Fibroblast of lung (primary cell): ENCODE results near the gene DBET. TPM values are rescaled to one million over a fixed set of nuclear protein-coding genes. Genes with fewer than 3 reads are reported as not detected.
"Not testable (repeated sequence)": the region's sequence is repeated elsewhere in the genome, so short reads cannot be mapped to it uniquely, and the experiment has no call there.

Source experiments
- DNase-seq, 2 donors: peaks; one replicate each; pipeline versions ENCODE4 v3.0.0 to v3.0.0-alpha.2; 2010; ENCODE audit warnings: low read depth in 2 of 2
- H2AFZ ChIP-seq: 2 replicates; pipeline ENCODE4 v1.5.1; 2012; ENCODE audit warnings: low read length, control low read depth, inconsistent platforms
- H3K27ac ChIP-seq: 2 replicates; pipeline ENCODE4 v1.5.1; 2011; ENCODE audit warnings: low read length, control low read depth; ENCODE audit not compliant: insufficient read depth
- H3K27me3 ChIP-seq: 2 replicates; pipeline ENCODE4 v1.5.1; 2011; ENCODE audit warnings: mild to moderate bottlenecking, low read length; ENCODE audit not compliant: control insufficient read depth, insufficient read depth
- H3K36me3 ChIP-seq: 2 replicates; pipeline ENCODE4 v1.5.1; 2011; ENCODE audit warnings: low read length; ENCODE audit not compliant: control insufficient read depth, insufficient read depth
- H3K4me1 ChIP-seq: 2 replicates; pipeline ENCODE4 v1.5.1; 2011; ENCODE audit warnings: low read length; ENCODE audit not compliant: control insufficient read depth, insufficient read depth; ENCODE audit errors: extremely low read depth
- H3K4me2 ChIP-seq: 2 replicates; pipeline ENCODE4 v1.5.1; 2011; ENCODE audit warnings: low read length, control low read depth; ENCODE audit not compliant: insufficient read depth; ENCODE audit errors: extremely low read depth
- H3K4me3 ChIP-seq, 4 experiments: fragments of 200-600 bp in 1 of 4; sonication (generic) in 1 of 4; replicated peaks in 1 of 4; 2 replicates each; pipeline ENCODE4 v1.5.1; 2011 to 2016; ENCODE audit warnings: low read length in 4 of 4, low read depth in 3 of 4, mild to moderate bottlenecking in 3 of 4, control low read depth in 2 of 4, inconsistent platforms in 1 of 4, mixed read lengths in 1 of 4; ENCODE audit not compliant: insufficient read depth in 1 of 4; ENCODE audit errors: control extremely low read depth in 1 of 4
- H3K79me2 ChIP-seq: 2 replicates; pipeline ENCODE4 v1.5.1; 2012; ENCODE audit warnings: mild to moderate bottlenecking, low read length, inconsistent platforms; ENCODE audit not compliant: control insufficient read depth, insufficient read depth
- H3K9ac ChIP-seq: 2 replicates; pipeline ENCODE4 v1.5.1; 2011; ENCODE audit warnings: mild to moderate bottlenecking, low read length, control low read depth; ENCODE audit not compliant: insufficient read depth
- H3K9me3 ChIP-seq: 2 replicates; pipeline ENCODE4 v1.5.1; 2012; ENCODE audit warnings: low read depth, low read length; ENCODE audit not compliant: control insufficient read depth, insufficient read depth
- H4K20me1 ChIP-seq: 2 replicates; pipeline ENCODE4 v1.5.1; 2011; ENCODE audit warnings: low read length; ENCODE audit not compliant: control insufficient read depth, insufficient read depth; ENCODE audit errors: extremely low read depth
- polyA plus RNA-seq, 2 donors: library from polyadenylated mRNA; depleted of rRNA in 1 of 2; stranded (reverse) in 1 of 2; unstranded in 1 of 2; fragments of >200 nt; gene quantifications; 2 replicates each; pipeline ENCODE4 v1.2.1, GENCODE V29; 2011 to 2012; ENCODE audit warnings: missing spikeins in 1 of 2
- total RNA-seq: library from RNA; depleted of rRNA; stranded (reverse); fragments of >200 nt; gene quantifications from 2 replicates; pipeline ENCODE4 v1.2.1, GENCODE V29; 2014

DBET gene
- total and polyA plus RNA-seq, 2 donors (not counting 1 experiment from before 2014, with no cell fraction given) = not detected

DNA sequence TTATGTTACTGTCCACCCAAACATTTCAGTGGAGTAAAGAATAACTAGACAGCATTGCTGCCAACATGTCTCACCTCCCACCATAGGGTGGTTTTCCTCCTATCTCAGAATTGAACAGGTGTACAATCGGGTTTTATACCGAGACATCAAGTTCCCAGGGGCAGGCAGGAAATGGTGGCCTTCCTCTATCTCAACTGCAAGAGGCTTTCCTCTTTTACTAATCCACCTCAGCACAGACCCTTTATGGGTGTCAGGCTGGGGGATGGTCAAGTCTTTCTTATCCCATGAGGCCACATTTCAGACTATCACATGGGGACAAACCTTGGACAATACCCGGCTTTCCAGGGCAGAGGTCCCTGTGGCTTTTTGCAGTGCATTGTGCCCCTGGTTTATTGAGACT is 48.6 kb downstream of the DBET start:
- DNase-seq, H3K79me2 ChIP-seq, H3K4me2 ChIP-seq, H3K27ac ChIP-seq, H3K27me3 ChIP-seq, H3K4me1 ChIP-seq, H3K9ac ChIP-seq, H2AFZ ChIP-seq, H3K9me3 ChIP-seq, H4K20me1 ChIP-seq, H3K36me3 ChIP-seq, H3K4me3 ChIP-seq: not testable (repeated sequence)

DNA sequence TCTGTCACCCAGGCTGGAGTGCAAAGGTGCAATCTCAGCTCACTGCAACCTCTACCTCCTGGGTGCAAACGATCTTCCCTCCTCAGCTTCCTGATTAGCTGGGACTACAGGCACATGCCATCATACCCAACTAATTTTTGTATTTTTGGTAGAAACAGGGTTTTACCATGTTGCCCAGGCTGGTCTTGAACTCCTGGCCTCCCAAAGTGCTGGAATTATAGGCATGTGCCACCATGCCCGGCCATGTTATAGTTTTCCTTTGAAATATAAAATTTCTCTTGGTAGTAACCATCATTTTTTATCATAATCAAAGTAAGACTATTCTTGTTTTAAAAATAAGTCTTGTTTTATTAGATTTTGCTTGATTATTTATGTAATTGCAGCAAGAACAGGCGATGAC is 50.7 kb downstream of the DBET start:
- not testable (repeated sequence) for H3K27me3 ChIP-seq, DNase-seq, H3K4me3 ChIP-seq

More for the DNA sequence above, 50.7 kb downstream of the DBET start:
- not testable (repeated sequence) for H3K4me2 ChIP-seq, H3K4me1 ChIP-seq, H4K20me1 ChIP-seq, H3K79me2 ChIP-seq, H3K36me3 ChIP-seq, H2AFZ ChIP-seq, H3K9me3 ChIP-seq, H3K9ac ChIP-seq, H3K27ac ChIP-seq

Other genes starting within 250 kb of the DBET start
- gene FRG1, start 123.6 kb upstream of the DBET start, total RNA-seq = 21.0 and 30.3 TPM in 2 replicates
- gene FRG1, start 123.6 kb upstream of the DBET start, polyA plus RNA-seq = 31.1 and 35.7 TPM in 2 replicates
- not detected in 2 replicates for gene FRG2, start 37.2 kb upstream of the DBET start, total RNA-seq
- not detected in 2 replicates for gene FRG2, start 37.2 kb upstream of the DBET start, polyA plus RNA-seq
- not detected in 2 replicates for gene DUX4, start 109.3 kb downstream of the DBET start, total RNA-seq
- not detected in 2 replicates for gene DUX4, start 109.3 kb downstream of the DBET start, polyA plus RNA-seq